GM18517 (cell line): ENCODE measurements around the gene SPEF2.
A peak's percentile ranks its signal among the peaks of the same experiment; 100 is the strongest.

ENCODE experiments used
- ATAC-seq: cut with Tn5 transposase; IDR thresholded peaks from one replicate; pipeline ENCODE4 v1.9.1; 2021; ENCODE audit warnings: mild to moderate bottlenecking, moderate library complexity; ENCODE audit not compliant: unreplicated experiment

The SPEF2 gene

GRCh38 chr5:35777358-35778087, 159.9 kb downstream of the SPEF2 start:
- no peak for ATAC-seq

DNA sequence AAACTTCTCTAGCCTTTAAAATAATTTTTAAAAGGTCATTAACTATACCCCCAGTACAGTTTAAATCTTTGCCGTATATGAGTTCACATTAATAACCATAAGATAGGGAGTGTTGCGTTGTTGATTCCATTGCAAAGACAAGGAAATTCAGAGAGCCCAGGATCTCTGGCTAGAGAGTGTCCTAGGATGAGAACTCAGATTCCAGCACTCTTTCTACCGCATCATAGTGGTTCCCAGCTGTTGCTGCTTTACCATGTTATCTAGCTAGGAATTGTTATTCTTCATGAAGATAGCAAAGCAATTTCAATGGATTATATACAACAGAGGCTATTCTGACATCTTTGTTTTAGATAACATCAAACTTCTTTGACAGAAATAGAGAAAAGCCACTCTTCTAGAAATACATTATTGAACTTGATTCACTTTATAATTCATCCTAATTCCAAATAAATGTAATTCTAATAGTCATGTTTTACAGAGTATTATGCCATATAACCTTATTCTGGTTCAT, 160.7 kb downstream of the SPEF2 start:
- ATAC-seq = no peak

- no peak for ATAC-seq
Measured at GRCh38 chr5:35780236-35780635, 162.6 kb downstream of the SPEF2 start.

DNA sequence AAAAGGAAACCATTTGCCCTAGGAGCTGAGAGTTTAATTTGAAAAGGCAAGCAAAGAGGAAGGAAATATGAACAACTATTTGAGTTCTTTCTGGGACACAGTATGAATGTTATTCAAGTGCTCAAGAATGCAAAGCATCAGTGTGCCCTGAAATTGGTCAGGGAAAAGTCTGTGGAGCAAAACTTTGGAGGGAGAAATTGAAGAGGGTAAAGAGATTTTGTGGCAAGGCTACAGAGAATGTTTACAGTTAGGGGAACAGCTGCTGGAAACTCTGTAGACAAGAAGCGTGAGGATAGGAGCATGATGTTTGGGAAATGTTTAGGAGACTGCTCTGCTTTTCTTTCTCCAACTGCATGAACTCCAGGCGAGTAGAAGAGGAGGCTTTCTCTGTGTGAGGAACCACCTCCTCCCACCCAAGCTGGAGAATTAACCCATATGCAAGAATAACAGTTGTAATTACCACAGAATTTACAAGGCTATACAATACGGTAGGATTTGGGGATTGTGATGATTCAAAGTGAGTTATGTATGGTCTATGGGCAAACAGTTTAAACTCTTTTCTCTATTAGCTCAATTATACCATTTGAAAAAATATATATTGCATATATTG, 163.6 kb downstream of the SPEF2 start:
- ATAC-seq = no peak

DNA sequence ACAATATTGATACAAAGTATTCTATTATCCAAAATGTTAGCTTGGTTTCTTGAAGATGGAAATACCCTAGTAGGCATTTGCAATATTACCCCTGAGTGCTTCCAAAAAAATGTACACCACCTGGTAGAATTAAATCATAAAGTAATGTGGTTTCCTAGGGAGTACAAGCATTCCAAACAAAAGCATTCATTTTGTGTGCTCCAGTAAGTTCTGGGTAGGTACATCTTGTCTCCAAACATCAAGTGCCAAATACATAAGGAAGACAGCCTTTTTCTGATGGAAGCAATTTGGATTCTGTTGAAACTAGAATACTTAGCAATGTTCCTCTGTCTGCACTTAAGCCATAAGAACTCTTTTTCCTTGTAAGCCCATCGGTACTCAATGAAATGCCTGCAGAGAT, 165.9 kb downstream of the SPEF2 start:
- no peak for ATAC-seq

DNA sequence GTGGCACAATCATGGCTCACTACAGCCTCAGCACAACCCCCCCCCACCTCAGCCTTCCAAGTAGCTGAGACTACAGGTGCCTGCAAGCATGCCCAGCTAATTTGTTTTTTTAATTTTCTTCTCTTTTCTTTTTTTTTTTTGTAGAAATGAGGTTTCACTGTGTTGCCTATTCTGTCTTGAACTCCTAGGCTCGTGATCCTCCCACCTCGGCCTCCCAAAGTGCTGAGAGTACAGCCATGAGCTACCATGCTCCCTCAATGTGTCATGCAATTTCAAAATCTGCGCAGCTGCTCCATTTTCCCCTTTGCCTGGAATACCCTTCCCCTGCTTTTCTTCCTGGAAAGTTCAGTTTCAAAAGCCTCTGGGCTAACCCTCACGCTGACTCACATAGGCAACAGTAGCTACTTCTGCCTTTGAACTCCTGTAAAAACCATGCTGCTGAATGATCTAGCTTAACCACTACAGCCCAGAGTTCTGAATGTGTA, 168.0 kb downstream of the SPEF2 start:
- ATAC-seq = no peak

GRCh38 chr5:35788724-35789123, 171.1 kb downstream of the SPEF2 start:
- ATAC-seq = no peak

- ATAC-seq = no peak
Measured at GRCh38 chr5:35789732-35790456, 172.2 kb downstream of the SPEF2 start.

DNA sequence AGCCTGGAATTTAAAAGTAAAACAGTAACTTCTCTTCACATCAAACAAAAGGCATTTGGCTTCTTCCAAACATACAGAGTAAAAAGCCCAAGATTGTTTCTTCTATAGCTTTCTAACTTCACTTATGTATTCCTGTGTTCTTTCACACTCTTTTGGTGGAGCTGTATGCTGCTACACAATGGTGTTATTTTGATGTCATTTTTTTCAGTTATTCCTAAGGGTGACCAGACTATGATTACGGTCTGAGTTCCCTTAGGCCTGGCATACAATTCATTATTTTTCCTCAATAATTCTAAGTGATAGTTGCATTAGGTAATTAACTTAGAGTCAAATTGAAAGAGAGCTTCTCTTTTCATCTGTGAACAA, 172.8 kb downstream of the SPEF2 start:
- ATAC-seq = no peak

GRCh38 chr5:35794328-35794619, 176.6 kb downstream of the SPEF2 start:
- ATAC-seq = no peak

DNA sequence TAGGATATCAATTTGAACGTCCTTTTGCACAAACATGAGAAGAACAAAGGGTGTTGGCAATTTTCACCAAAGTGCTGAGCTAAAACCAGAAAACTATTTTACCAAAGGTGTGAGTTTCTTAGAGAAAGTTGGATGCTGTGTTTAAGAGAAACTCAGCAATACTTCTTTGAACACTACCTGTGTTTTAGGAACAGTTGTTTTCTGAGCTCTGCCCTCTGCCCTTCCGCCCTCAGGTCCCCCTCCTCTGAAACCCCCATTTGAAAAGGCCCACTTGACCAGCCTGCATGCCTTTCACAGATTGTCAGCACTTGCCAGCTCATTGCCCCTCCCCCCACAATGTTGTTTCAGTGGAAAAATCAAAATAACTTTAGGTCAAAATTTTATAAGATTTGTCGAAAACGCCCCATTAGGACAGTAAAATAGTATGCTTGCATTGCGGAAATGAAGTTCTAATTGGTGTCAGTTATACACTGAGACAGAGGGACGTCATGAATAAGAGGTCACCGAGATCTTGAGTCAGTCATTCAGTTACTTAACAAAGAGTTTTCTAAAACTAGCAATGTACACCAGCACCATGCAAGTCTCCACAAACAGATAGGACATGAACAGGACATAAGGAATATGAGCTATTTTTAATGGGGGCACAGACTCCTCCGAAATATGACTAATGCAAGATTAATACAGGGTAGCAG, 177.2 kb downstream of the SPEF2 start:
- no peak for ATAC-seq

DNA sequence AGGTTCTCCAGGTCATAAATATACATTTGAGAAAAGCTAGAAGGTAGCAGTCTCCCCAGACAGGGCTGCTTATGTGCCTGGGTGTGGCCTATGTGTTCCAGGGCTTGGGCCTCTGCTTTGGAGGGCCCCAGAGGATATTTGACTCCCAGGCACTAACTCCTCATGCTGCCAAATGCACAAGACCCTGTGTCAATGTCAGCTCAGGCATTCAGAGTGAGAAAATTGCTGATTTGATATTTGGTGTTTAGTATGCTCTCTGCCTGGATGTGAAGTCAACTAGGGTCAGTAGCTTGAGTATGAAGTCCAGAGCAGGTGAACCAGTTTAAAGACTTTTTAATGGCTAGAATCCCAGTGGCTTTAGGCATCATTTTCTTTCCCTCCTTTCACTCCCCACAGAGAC, 181.5 kb downstream of the SPEF2 start:
- ATAC-seq = no peak

- no peak for ATAC-seq
Measured at GRCh38 chr5:35799753-35800152, 182.1 kb downstream of the SPEF2 start.

- no peak for ATAC-seq
Measured at GRCh38 chr5:35803191-35803651, 185.6 kb downstream of the SPEF2 start.

- ATAC-seq = no peak
Measured at GRCh38 chr5:35804201-35804653, 186.6 kb downstream of the SPEF2 start.

DNA sequence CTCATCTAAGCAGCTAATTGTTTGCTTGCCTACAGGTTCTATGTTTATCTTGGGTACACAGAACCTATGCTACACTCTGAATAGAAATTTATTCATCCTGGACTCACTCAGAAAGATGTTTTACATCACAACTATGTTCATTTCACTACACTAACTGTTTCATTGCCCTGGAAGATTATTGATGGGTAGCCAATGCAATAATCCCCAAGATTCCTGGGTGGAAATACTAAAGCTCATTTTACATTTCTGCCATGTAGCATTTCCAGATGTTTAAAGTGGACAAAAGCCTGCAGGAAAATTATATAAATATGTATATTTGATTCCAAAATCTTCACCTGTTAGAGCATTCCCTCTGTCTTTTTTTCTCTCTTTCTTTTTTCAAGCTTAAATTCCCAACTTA, 187.2 kb downstream of the SPEF2 start:
- no peak for ATAC-seq

- no peak for ATAC-seq
Measured at GRCh38 chr5:35810601-35811000, 192.9 kb downstream of the SPEF2 start.

DNA sequence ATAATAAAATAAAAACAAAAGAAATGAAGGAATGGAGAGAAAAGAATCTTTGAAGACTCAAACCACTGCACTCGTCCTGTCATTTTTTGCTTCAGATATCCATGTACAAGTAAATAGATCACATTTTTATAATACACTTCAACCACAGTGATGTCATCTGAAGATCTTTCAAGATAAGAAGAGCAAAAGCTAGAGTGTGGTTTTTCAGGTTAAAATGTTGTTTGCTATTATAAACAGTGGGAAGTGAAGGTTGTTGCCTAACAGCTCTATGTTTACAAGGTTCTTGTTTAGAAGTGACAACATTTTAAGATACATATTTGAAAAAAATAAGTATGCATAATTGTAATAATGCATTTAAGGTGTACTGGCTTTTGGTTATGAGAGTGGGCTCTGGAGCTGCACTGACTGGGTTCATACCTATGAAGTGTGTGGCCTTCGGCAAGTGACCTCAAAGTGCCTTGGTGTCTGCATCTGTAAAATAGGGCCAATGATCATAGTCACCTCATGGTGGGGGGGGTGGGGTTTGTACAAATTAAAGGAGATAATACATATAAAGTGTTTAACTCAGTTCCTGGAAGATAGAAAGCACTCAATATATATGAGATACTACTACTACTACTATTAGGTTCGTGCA, 193.6 kb downstream of the SPEF2 start:
- ATAC-seq = no peak

DNA sequence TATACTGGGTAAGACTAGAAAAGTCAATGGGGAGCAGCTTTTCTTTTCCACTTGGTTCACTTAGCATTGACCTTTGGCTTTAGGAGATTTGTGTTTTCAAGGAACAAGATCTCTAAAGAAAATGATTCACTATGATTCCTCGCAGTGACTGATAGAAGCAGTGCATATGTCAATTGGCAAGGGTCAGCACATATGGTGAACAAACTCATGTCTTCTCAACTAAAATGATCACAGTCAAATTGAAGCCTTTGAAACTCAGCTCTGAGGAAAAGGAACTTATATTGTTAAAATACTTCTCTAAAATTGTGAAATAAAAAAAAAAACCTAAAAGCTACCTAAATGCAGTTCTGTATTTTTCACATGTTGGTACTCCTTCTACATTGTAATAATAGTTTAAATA, 195.9 kb downstream of the SPEF2 start:
- no peak for ATAC-seq

- peak; percentile 82 for ATAC-seq
Measured at GRCh38 chr5:35815089-35815936, 197.7 kb downstream of the SPEF2 start.
